Activated naive CD4-positive, alpha-beta T cell treated with anti-CD3 and anti-CD28 coated beads, Interleukin-2, amount 10 ng/mL, durations not matched to agents 5 hours and 36 hours (primary cell): Measurements from ENCODE around the gene SCN3B. TPM values are rescaled to one million over a fixed set of nuclear protein-coding genes. Genes with fewer than 3 reads are reported as not detected.

ENCODE experiments used
- total RNA-seq, 2 experiments: library from RNA; stranded (reverse); gene quantifications; one replicate each; pipeline ENCODE4 v1.2.3, GENCODE V29; 2021

The SCN3B gene
- under 1 TPM in 1 of 2 experiments, not detected in 1; 0.05 TPM for total RNA-seq

GRCh38 chr11:123654566-123655081 lies at the start of gene SCN3B:
SCN3B (minus strand) TSS chr11:123654624; CDS start chr11:123653801, 823 bp downstream.

Other genes with a start within 250 kb of the SCN3B start
- 10 to 100 TPM; 27.2 to 30.1 TPM for gene GRAMD1B, start 224.4 kb downstream of the SCN3B start, total RNA-seq
- gene ZNF202, start 87.0 kb upstream of the SCN3B start, total RNA-seq = 10 to 100 TPM; 14.3 to 15.6 TPM
- not detected for gene OR6X1, start 99.9 kb upstream of the SCN3B start, total RNA-seq
- not detected for gene OR6M1, start 151.7 kb upstream of the SCN3B start, total RNA-seq
- not detected for gene TMEM225, start 231.0 kb upstream of the SCN3B start, total RNA-seq
- not detected for gene OR8D4, start 247.5 kb upstream of the SCN3B start, total RNA-seq